Loucy (cell line): ENCODE results near the gene LUC7L3.

Experiments
- EZH2phosphoT487 ChIP-seq: fragments of 200-600 bp; IDR thresholded peaks from 2 replicates; pipeline ENCODE4 v1.6.1; 2018; ENCODE audit warnings: antibody characterized with exemption, mild to moderate bottlenecking, moderate library complexity, borderline replicate concordance
- TF ChIP-seq, protein P1 (sequence below): fragments of 200-600 bp; sonication (generic); conservative IDR thresholded peaks from 2 replicates; pipeline ENCODE4 v1.5.1; 2014; ENCODE audit warnings: mild to moderate bottlenecking, antibody characterized with exemption, low read length

DNA sequence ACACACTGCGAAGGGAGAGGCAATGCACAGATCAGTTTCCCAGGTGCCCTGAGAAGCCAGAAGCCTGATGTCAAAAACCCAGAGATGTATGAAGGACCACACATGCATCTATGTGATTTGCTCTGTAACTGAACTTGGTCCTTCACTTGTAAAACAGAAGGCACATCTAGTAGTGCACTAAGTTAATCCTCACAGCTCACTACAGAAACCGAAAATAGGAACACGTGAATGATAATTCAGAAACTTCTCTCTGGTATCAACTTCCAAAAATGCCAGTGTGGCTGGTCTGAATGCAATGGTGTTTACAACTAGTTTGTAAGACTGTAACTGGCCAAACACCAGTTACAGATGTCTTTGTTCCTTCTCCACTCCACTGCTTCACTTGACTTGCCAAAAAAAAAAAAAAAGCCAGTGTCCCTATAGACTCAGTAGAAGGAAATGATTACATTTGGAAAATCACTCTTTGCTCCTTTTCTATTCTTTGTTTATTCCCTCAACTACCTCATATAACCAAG is 23.0 kb upstream of the LUC7L3 start:
- TF ChIP-seq, protein P1, sequence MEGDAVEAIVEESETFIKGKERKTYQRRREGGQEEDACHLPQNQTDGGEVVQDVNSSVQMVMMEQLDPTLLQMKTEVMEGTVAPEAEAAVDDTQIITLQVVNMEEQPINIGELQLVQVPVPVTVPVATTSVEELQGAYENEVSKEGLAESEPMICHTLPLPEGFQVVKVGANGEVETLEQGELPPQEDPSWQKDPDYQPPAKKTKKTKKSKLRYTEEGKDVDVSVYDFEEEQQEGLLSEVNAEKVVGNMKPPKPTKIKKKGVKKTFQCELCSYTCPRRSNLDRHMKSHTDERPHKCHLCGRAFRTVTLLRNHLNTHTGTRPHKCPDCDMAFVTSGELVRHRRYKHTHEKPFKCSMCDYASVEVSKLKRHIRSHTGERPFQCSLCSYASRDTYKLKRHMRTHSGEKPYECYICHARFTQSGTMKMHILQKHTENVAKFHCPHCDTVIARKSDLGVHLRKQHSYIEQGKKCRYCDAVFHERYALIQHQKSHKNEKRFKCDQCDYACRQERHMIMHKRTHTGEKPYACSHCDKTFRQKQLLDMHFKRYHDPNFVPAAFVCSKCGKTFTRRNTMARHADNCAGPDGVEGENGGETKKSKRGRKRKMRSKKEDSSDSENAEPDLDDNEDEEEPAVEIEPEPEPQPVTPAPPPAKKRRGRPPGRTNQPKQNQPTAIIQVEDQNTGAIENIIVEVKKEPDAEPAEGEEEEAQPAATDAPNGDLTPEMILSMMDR: no peak
- no peak for TF ChIP-seq EZH2phosphoT487
